T-helper 2 cell treated with Interferon-gamma antibody and Interleukin-4, amounts not matched to agents 100 ng/mL and 5 ng/mL, for 36 hours (primary cell): ENCODE data around the gene CBX4. TPM values are rescaled to one million over a fixed set of nuclear protein-coding genes. Genes with fewer than 3 reads are reported as not detected.

Experiments used
- intact Hi-C: fragments of 100-400 bp; cut with micrococcal nuclease; formaldehyde crosslinking; loops from one replicate; pipeline ENCODE4 v1.15.1; 2023
- total RNA-seq: library from RNA; stranded (reverse); gene quantifications from 2 replicates; pipeline ENCODE4 v1.2.3, GENCODE V29; 2022

CBX4 gene
- total RNA-seq, 1 donor from 2014 or later, result 30.9 TPM

DNA sequence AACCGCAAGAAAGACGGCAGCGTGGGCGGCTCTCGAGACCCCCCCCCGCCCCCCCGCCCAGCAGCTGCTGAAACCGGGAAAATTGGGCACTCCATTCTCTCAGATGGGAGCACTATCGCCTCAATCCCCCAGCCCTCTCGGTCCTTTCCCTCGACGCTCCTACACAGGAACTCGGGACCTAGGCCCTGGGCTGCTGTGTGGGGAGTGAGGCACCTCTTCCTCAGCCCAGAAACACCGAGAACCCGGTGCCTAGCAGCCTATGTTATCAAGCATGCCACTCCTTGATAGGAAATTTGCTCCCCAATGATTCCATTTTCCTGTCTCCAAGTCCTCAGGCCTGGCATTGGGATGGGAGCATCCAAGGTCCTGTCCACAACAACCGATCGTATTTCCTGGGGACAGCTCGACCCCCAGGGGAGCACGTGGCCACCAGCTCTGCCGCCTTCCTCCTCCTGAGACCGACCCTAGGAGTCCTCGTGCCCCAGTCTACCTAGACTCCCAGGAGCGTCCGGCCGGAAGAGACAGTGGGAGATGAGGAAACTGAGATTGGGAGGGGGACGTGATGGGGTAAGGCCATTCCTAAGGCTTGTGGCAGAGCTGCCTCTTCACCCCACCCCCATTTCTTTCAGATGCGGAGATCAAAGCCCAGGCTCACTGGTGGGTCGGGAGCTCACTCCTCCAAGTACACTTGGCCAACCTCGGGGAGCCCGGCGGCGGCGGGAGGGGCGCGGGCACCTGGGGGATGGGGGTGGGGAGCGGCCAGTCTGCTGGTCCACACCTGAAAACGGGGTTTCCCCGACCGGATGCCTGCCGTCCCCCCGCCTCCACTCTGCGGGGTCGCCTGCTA is 24.9 kb downstream of the CBX4 start:
- intact Hi-C loops, result no loop called here

DNA sequence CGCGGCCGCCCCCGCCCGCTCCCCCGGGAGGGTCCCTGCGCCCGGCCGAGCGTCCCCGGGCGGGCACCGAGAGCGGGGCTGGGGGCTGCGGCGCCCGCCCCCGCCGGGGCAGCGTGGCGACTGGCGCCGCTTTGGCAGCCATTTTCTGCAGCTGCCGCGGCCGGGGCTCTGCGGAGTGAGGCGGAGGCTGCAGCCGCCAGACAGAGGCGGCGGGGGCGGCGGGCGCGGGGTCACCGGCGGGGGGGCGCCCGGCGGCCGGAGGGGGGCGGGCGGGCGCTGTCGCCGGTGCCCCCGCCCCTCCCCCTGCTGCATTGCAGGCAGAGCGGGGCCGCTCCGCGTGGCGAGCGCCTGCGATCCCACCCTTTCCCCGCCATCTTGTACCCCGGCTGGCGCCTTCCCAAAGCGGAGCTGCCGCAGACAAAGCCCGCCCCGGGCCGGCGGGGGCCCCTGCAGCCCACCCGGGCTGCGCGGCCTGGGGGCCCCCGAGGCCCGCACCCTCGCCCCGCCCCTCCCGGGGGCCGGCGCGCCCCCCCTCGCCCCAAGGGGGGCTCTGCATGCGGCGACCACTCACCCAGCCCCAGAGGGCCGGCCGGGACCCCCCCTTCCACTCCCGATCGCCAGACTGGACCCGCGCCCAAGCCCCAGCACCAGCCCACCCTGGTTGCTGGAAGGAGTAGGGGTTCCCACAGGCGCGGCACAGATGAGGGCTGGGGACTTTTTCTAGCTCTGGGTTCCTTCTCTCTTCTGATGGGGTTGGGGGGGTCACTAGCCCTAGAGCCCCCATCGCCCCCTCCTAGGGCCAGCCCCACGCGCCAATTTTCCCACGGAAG is 25.7 kb downstream of the CBX4 start:
- intact Hi-C loops, result no loop called here

DNA sequence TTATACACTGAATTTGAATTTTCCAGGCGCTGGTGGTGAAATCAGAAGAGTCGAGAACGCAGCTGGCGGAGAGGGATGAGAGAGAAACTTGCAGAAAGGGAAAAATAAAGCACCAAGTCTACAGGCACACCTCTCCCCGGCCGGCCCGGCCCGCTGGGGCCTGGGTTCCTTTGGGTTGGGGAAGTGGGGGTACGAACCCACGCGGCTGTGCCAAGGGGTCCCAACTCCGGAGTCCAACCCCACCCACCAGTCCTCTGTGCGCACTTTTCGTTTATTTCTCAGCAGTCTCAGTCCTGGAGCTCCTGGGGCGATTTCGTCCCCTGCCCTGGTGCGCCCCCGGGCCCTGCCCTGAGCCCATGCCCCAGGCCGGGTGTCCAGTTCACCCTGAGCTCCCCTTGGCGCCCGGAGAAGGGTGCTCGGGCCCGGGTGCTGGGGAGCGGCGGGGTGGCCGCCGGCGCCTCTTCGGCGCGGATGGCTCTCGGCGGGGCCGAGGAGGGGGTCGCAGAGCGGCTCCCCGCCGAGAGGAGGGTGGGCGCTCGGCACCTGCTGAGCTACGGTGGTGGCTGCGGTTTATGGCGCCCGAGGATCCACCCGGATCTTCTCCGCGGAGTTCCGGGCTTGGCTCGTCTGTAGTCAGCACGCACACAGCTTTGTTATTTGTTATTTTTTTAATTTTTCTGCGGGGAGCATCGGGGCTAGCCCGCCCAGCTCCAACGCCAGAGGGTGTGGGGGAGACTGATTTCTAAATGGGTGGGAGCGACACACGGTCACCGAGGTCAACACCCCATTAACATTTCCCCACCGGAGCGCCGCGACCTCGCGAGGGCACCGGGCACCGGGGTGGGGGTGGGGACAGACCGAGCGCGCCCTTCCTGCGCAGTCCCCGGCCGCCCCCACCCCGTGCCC is 26.6 kb downstream of the CBX4 start:
- intact Hi-C loops, result no loop called here

DNA sequence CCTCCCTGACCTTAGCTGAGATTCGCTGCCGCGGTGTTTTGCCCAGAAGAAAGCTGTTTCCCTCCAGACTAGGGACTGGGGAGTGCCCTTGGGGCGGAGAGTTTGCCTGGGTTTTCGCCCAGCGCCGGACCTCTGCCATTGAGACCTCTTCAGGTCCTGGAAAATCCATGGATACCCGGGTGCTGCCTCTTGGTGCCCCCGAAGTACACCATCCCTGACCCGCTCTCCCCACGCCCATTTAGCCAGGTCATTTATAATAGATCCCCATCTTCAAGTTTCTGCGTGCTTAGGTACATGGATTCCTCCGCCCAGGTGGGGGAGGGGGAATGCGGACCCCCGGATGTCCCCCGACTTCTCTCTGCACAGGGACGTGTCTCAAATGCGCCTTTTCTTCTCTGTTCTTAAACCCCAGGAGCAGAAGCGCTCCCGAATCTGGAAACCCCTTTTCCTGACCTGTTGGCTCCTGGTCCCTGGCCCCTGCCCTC is 27.3 kb downstream of the CBX4 start:
- intact Hi-C loops, result loop anchor here (2.0 kb wide), 1 partner anchor 15 kb away; the partner anchor contains the start of gene CBX8

DNA sequence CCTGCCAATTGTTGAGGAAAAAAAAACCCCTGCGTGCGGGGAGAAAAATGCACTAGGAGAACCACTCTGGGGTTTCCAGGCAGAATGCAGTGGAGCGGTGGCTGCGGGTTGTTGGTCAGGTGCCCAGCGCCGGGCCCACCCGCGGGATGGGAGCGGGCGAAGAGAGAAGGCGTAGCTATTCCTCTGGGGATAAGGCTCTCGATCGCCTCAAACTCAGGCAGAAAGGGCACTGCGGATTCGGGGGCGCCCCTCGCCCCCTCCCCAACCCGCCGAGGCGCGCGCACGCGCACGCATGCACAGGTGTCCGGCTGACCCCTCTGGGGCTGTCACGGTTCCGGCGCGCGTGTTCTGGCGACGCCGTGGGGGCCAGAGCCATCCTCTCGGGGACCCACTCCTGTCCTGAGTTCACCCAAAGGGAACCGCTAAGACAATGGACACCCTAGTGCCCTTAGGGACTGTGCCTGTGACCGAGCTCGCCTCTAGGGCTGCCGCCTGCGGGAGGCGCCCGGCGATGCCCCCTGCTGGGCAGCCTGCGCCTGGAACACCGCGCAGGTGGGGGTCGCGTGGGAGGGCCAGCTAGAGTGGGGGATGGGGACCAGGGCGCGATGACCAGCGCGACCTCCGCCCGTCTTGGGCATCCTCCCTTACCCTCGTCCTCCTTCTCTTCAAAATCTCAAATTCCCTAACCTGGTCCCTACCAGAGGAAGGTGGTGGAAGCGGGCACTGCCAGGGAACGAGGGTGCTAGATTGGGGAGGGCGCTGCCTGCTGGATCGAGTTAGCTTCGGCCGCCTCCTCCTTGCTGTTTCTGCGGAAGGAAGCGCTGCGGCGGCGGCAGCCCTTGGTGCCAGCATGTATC is 28.0 kb downstream of the CBX4 start:
- intact Hi-C loops, result loop anchor here (2.0 kb wide), 1 partner anchor 14 kb away; the partner anchor contains the start of gene CBX8

DNA sequence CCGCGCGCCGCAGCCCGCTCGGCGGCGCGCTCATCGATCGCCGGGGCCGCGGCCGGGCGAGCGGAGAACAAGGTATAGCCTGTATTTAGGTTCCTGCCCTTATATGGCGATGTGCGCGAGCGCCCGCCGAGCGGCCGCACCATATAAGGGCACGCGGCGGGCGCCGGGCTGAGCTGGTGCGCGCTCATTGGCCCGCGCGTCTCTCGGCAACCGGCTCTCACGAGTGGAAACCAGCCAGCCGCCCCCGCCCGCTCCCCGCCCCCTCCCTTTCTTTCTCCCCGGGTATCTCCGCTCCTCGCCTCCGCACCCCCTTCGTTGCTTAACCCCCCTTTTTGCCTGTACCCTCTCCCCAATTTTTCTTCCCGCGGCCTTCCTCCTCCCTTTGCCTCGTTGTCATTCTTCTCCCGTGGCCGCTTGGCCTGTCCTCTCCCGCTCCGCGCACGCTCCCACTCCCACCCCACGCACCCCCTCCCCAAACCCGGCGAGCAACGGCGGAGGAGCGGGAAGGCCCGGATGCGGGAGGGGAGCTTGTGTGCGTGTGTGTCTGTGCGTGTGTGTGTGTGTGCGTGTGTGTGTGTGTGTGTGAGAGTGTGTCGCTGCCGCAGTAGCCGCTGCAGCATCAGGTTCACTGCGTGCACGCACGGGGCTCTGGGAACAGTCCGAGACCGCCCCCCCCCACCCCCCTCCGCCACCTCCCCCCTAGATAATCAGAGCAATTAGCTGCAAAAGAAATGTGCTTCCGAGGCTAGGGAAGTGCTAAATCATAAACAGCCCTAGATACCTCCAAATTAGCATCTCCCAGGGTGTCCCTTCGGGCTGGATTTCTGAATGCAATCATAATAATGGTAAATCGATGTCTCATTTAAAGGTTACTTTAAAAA is 28.9 kb downstream of the CBX4 start:
- intact Hi-C loops, result loop anchor here (1.0 to 2.0 kb wide), 3 partner anchors 14 to 226 kb away; partner anchors contain the start of genes CBX4, CBX8 and CCDC40

DNA sequence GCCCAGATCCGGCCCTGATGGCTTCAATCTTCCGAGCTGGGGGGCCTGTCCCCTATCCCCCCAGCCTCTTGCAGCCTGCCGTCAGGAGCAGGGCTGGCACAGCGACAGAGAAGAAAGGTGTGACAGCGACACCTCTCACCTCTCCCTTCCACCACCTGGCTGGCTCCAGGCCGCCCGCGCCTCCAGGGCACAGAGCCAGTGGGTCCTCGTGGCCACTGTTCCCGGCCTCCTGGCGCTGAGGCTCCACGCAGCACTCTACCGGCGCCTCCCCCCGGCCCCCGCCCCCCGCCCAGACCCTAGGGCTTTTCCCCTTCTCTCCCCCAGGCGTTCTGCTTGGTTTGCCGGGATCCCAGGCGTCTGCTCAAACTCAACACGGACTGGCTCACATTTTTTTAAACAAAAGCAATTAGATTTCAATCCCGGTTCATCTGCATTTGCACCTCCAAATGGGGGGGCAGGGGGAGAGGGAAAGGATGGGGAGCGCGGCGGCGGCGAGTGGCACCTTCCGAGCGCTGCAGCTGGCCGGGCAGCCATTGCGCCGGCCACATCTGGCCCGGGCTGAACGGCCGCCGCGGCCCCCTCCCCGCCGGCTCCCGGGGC is 29.6 kb downstream of the CBX4 start:
- intact Hi-C loops, result loop anchor here (1.0 to 2.0 kb wide), 3 partner anchors 13 to 227 kb away; partner anchors contain the start of genes CBX4, CBX8 and CCDC40

DNA sequence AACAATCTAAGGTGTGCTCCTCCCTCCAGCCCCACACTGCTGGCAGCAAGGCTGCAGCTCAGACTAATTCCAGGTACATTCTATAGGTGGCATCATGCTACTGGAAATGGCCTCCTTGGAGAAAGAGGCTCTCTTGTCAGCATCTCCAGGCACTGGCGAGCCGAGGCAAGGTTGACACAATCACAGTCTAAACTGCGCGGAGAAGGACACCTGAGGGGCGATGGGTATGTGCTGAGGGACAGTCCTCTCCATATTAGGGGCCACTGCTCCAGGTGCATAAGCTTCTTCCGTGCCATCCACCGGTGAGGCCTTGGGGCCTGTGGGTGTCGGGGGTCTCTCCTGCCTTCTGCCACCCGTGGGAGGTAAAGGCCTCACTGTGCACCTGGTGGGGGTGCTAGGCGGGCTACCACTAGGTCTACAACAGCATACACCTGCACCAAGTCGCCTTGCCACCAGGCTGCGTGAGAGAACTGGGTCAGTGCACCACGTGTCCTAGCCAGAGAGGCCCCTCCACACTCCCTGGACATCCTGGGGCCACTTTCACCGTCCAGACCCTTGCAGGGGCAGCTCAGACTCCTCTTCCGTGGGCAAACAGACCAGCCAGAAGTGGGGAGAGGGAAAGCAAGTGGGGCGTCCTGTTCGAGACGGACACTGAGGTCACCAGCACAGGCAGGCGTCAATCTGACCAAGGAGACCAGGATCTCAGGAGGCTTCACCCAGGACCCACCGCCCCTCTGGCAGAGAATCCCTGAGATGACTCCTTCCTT is 30.3 kb downstream of the CBX4 start:
- intact Hi-C loops, result loop anchor here (1.0 kb wide), 1 partner anchor 107 kb away; no protein-coding TSS in a partner anchor

DNA sequence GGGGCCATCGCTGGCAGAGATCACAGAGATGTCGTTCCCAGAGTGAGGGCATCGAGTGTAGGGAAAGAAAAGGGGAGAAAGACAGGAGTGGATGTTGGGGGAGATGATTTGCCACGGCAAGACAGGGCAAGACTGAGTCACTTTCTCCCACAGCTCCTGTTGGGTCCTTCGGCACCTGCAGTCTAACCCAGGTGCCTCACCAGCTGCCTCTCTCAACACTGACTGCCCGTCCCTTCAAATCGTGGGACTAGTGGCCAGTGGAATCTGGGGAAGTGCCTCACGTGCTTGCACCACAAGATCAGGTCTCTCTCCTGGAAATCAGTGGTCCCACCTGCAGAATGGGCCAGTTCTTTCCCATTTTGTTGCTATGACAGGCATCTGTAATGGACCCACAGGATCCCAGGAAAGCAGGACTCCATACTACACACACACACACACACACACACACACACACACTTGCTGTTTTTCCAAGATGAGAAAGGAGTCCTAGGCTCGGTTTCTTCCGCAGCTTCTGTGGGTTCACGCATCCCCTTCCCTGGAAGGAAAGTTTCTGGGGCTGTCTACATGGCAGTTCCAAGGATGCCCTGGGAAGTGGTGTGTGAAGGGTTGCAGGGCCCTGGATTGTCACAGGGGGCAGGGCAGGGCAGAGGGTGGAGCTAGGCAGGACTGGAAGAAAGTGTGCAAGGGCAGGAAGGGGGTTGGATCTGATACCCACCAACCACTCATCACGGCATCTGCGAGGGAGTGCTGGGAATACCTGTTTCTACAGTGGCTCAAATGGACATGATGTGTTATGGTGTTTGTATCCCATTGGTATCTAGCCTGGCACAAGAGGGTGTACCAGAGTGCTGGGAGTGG is 32.1 kb downstream of the CBX4 start:
- intact Hi-C loops, result no loop called here

DNA sequence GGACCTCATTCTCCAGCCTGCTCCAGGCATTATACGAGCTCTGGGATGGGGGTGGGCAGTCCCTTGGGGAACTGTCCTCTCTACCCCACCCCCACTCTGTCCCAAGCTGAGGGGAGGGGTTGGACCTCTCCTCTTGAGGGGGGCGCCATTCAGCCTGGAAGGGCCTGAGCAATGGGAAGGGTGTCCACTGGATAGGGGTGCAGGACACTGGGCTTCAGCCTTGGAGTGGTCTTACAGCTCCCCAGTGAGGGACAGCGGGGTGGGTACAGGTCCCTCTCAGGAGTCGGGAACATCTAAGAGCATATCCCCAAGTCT is 32.8 kb downstream of the CBX4 start:
- intact Hi-C loops, result no loop called here

DNA sequence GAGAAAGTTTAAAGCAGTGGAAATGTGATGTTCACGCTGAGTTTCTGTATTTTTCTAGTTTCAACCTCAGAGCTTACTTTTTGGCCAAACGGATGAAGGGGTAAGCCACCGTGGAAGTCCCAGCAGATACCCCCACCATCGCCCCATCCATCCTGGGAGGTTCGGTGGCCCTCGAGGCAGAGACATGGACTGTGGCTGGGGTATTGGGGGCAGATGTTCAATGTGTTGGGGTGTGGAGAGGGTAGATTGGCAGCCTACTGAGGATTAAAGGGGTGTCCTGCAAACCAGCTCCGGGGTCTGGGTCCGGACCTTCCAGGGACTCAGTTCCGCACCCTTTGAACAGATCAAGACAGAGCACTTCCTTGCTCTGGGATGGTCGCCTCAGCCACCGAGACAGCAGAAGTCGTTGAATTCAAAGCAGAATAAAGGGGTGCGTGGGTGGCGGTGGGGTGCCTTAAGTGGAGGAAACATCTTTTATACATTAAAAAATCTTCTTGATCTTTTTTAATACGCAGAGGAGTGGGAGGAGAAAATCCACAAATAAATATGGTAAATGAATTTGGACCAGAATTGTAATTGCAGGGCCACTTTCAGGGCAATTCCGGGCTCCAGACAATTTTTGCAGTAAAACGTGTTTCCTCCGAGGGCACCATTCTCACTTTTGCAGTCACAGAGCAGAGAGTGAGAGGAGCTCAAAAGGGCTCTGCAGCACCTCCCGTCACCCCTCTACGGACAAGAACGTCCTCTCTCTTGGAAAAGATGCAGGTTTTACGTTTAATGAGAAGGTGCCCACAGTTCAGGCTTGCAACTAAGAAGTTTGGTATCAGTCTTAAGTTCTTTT is 34.2 kb downstream of the CBX4 start:
- intact Hi-C loops, result no loop called here

DNA sequence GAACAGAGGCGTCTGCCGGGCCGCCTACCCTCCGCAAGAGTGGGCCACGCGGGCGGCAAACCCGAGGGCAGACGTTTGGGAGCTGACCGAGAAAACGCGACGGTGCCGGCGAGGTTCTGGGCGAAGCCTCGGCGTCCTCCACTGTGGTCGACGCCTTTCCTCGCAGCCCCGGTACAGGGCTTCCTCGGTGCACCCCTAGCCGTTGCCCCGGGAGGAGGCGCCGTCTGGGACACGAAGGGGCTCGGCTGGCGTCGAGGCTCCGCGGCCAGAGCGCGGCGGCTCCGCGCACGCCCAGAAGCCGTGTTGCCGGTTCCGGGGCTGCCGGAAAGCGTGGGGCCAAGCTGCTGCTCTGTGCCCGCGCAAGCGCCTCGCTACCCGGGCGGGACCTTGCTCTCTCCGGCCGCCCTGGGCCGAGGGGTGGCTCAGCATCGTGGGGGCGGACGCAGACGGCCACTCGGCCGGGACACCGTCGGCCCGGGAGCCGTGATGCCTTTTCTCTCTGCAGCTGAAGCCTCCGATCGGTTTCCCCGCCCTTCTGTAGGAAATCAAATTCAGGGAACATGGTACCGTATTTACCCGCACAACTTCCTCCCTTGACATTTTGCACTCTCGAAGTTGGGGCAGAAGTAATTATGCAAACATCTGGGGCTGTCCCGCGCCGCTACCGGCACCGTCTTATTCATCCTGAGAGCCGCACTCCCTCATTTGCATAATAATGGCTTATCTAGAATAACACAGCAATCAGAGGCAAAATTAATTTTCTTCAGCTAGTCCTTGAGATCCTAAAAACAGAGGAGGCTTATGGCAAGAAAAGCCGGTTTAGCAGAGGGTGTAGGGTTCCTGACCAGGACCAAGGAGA is 35.0 kb downstream of the CBX4 start:
- intact Hi-C loops, result no loop called here

DNA sequence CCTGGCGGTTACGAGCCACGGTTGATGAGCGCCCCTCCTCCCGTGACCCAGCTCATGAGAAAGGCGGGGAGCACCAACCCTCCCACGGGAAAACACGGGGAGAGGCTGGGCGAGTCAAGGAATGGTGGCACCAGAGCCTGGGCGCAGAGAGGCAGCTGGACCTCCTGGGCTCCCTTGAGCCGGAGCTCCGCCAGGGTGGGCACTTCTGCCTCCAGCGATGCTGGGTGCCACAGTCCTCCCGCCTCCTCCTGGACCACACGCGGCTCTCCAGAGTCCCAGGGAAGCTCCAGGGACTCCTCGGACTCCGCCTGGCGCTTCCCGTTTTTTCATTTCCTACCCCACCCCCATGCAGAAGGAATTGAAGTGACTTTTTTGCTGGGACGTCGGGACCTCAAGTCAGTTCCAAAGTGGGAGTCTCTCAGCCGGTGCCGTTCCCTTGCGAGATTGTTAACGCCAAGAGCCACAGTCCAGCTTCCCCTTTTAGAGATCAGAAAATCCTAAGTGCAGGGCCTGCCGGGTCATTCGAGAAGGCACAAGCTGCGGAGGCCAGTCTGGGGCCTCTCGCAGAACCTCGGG is 35.7 kb downstream of the CBX4 start:
- intact Hi-C loops, result no loop called here

DNA sequence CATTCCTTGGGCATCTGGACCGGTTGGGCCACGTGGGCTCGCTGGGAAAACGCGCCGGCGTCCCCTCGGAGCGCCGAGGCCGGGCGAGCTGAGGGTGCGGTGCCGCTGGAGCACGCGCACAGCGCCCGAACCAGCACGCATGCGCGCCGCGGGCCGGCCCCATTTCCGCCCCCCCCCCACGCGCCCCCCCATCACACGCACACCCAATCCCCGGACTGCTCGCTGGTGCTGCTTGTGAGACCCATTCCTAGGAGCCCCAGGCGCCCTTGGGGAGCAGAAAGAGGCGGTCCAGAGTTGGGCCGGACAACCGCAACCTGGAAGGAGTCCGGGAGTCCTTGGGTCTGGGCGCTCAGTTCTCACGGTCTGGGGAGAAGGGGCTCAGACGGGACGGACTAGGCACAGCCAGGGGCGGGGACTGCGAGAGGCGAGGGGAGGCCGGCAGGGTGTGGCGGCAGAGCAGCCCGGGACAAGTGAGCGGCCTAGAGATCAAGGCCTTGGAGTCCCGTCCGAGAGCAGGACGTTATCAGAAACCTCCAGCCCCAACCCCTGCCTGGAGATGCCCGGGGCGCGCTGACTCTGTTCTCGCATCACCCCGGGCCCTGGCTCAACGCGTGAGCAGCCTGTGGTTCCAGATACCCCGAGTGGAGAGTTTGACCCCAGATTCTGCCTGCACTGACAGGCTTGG is 36.4 kb downstream of the CBX4 start:
- intact Hi-C loops, result no loop called here
